GM12878 (cell line): ENCODE data around the gene TCF4. TPM values are rescaled to one million over a fixed set of nuclear protein-coding genes. Genes with fewer than 3 reads are reported as not detected.

Experiments
- ATAC-seq: fragments of 200-7000 bp; cut with Tn5 transposase; 3 replicates; pipeline ENCODE4 v1.9.1; 2020; ENCODE audit warnings: mild to moderate bottlenecking, moderate library complexity
- BruUV-seq: library from RNA; stranded (reverse); fragments of 400-500 nt; replicated peaks from 2 replicates; lab custom pipeline; 2021; lab: Mats Ljungman, UMichigan
- CTCF ChIA-PET: fragments of 300-600 bp; sonication (Branson Sonifier 250); formaldehyde crosslinking; extraction: SDS; loops from one replicate; lab custom pipeline; 2021; ENCODE audit warnings: inconsistent platforms; lab: Yijun Ruan, JAX
- POLR2A ChIA-PET: fragments of 350-600 bp; formaldehyde crosslinking; extraction: SDS; loops from one replicate; lab custom pipeline; 2021; ENCODE audit warnings: inconsistent platforms; lab: Charles Lee
- RAD21 ChIA-PET: fragments of 300-600 bp; sonication (Branson Sonifier 250); formaldehyde crosslinking; loops from one replicate; lab custom pipeline; 2023; ENCODE audit warnings: antibody characterized with exemption; ENCODE audit not compliant: unreplicated experiment; lab: Charles Lee
- SMC1A ChIA-PET: fragments of 300-600 bp; sonication (Branson Sonifier 250); formaldehyde crosslinking; loops from one replicate; lab custom pipeline; 2023; ENCODE audit not compliant: unreplicated experiment, uncharacterized antibody; lab: Charles Lee
- DNase-seq: peaks from one replicate; pipeline ENCODE4 v3.0.0-alpha.2; 2011; ENCODE audit warnings: low read depth, low spot score
- FAIRE-seq: peaks from 3 replicates; lab custom pipeline; 2011; peaks lifted over from hg19 to GRCh38; lab: Jason Lieb, UNC
- H2AFZ ChIP-seq: 2 replicates; pipeline ENCODE4 v1.6.0; 2011; ENCODE audit warnings: low read depth, low read length, control low read depth; ENCODE audit not compliant: control insufficient read depth
- H3K27ac ChIP-seq: 2 replicates; pipeline ENCODE4 v1.5.1; 2011; ENCODE audit warnings: control low read depth; ENCODE audit not compliant: control insufficient read depth, insufficient read depth
- H3K27me3 ChIP-seq, 2 experiments: replicated peaks in 1 of 2; 2 replicates each; pipeline versions ENCODE4 v1.6.0 to v1.6.1; 2011; ENCODE audit warnings: low read length in 1 of 2; ENCODE audit not compliant: control insufficient read depth in 2 of 2, insufficient read depth in 2 of 2
- H3K36me3 ChIP-seq, 2 experiments: 2 replicates each; pipeline ENCODE4 v1.5.1; 2011; ENCODE audit warnings: low read length in 1 of 2; ENCODE audit not compliant: control insufficient read depth in 2 of 2, insufficient read depth in 2 of 2
- H3K4me1 ChIP-seq: 2 replicates; pipeline ENCODE4 v1.6.1; 2011; ENCODE audit warnings: mild to moderate bottlenecking, low read length, moderate library complexity, mixed read lengths; ENCODE audit not compliant: control insufficient read depth, insufficient read depth
- H3K4me2 ChIP-seq: 2 replicates; pipeline ENCODE4 v1.6.0; 2011; ENCODE audit warnings: control low read depth; ENCODE audit not compliant: control insufficient read depth, insufficient read depth
- H3K4me3 ChIP-seq: fragments of 200-600 bp; sonication (generic); 2 replicates; pipeline ENCODE4 v1.5.1; 2016
- H3K79me2 ChIP-seq: 2 replicates; pipeline ENCODE4 v1.6.0; 2011; ENCODE audit warnings: low read length; ENCODE audit not compliant: control insufficient read depth, insufficient read depth
- H3K9ac ChIP-seq: 2 replicates; pipeline ENCODE4 v1.8.0; 2011; ENCODE audit warnings: low read length, control low read depth, mixed read lengths; ENCODE audit not compliant: control insufficient read depth, insufficient read depth
- H3K9me3 ChIP-seq: replicated peaks from 3 replicates; pipeline ENCODE4 v1.5.1; 2011; ENCODE audit warnings: mild to moderate bottlenecking, low read length; ENCODE audit not compliant: control insufficient read depth, insufficient read depth
- H4K20me1 ChIP-seq: 2 replicates; pipeline ENCODE4 v1.6.0; 2011; ENCODE audit not compliant: control insufficient read depth, insufficient read depth
- BCL3 ChIP-seq: IDR thresholded peaks from 2 replicates; pipeline ENCODE4 v1.6.1; 2011; ENCODE audit warnings: borderline replicate concordance, low read depth, mild to moderate bottlenecking, moderate library complexity, low read length; ENCODE audit not compliant: insufficient read depth, poor library complexity, severe bottlenecking
- EED ChIP-seq: sonication (generic); IDR thresholded peaks from 2 replicates; pipeline ENCODE4 v1.6.1; 2016; ENCODE audit warnings: antibody characterized with exemption, low read depth
- PML ChIP-seq: IDR thresholded peaks from 2 replicates; pipeline ENCODE4 v1.6.1; 2012; ENCODE audit warnings: low read length, inconsistent platforms
- RAD51 ChIP-seq: fragments of 450-650 bp; IDR thresholded peaks from 2 replicates; pipeline ENCODE4 v1.6.1; 2016; ENCODE audit warnings: moderate library complexity, mild to moderate bottlenecking, inconsistent platforms
- REST ChIP-seq: IDR thresholded peaks from 2 replicates; pipeline ENCODE4 v1.6.1; 2012; ENCODE audit warnings: mild to moderate bottlenecking, low read depth, low read length
- SREBF2 ChIP-seq: IDR thresholded peaks from 2 replicates; pipeline ENCODE4 v1.6.1; 2012; ENCODE audit warnings: mild to moderate bottlenecking, low read length
- USF2 ChIP-seq: IDR thresholded peaks from 2 replicates; pipeline ENCODE4 v1.6.1; 2011; ENCODE audit warnings: low read depth, low read length, improper control_type of control experiment, borderline replicate concordance
- ZNF622 ChIP-seq: fragments of 450-650 bp; IDR thresholded peaks from 2 replicates; pipeline ENCODE4 v1.6.1; 2017; ENCODE audit warnings: mild to moderate bottlenecking, inconsistent platforms
- ZZZ3 ChIP-seq: IDR thresholded peaks from 2 replicates; pipeline ENCODE4 v1.6.1; 2011; ENCODE audit warnings: low read depth; ENCODE audit not compliant: control insufficient read depth, insufficient read length
- in situ Hi-C: fragments of 300-500 bp; cut with MboI; formaldehyde crosslinking; loops from 9 replicates; pipeline ENCODE4 v1.14.3; 2018; ENCODE audit warnings: mixed read lengths
- intact Hi-C: fragments of 100-400 bp; cut with micrococcal nuclease; formaldehyde crosslinking; loops from one replicate; pipeline ENCODE4 v1.14.2; 2022; ENCODE audit not compliant: unreplicated experiment
- polyA plus RNA-seq, 11 experiments: library from polyadenylated mRNA; depleted of rRNA in 4 of 11; unstranded in 6 of 11; stranded (reverse) in 5 of 11; fragments of >200 nt; fragmentation: Nextera tagmentation in 4 of 11; fragmentation: Illumina TruSeq in 1 of 11; extraction: Ambion mirVana in 4 of 11; extraction: Trizol in 1 of 11; gene quantifications; 1 replicate in 1 of 11; 2 replicates in 10 of 11; pipeline versions ENCODE4 v1.2.1 to v1.2.3, GENCODE V29; 2011 to 2016; ENCODE audit warnings: inconsistent platforms in 2 of 11, missing spikeins in 2 of 11, low read depth in 1 of 11
- total RNA-seq, 4 experiments: library from RNA; depleted of rRNA in 3 of 4; stranded (reverse); fragments of >200 nt in 3 of 4; fragmentation: Illumina TruSeq in 1 of 4; extraction: Trizol in 1 of 4; gene quantifications; 2 replicates each; pipeline versions ENCODE4 v1.2.1 to v1.2.3, GENCODE V29; 2013 to 2021

TCF4 gene
- total and polyA plus RNA-seq, 10 of the 15 experiments (the other 5 are each of a cell fraction or from before 2014, with no cell fraction given) = 15.2 to 94.0 (median 31.5) TPM

GRCh38 chr18:55539240-55539639 lies 48.8 kb downstream of the TCF4 start:
- DNase-seq (no peak), ATAC-seq (no peak), FAIRE-seq (no peak)
- H3K4me3 ChIP-seq = no peak overlapping the region
- no peaks in the 10 kb centered on the region for H3K9me3 ChIP-seq
- H3K4me2 ChIP-seq = no peak overlapping the region
- in situ Hi-C loops = no loop called here
- H2AFZ ChIP-seq = no peak overlapping the region
- no peaks in the 10 kb centered on the region for H3K79me2 ChIP-seq
- H3K9ac ChIP-seq = no peak overlapping the region
- H3K27ac ChIP-seq = no peak overlapping the region
- SMC1A ChIA-PET = no interaction called here
- CTCF ChIA-PET = no interaction called here
- BruUV-seq = no TSS peak
- TF ChIP-seq RAD51 (no peak), BCL3 (no peak), SREBF2 (no peak), ZNF622 (no peak), USF2 (no peak), ZZZ3 (no peak), REST (no peak), PML (no peak), EED (no peak)
- H3K27me3 ChIP-seq = no peaks in the 10 kb centered on the region
- intact Hi-C loops = no loop called here
- POLR2A ChIA-PET = no interaction called here
- H3K36me3 ChIP-seq = no peaks in the 10 kb centered on the region
- H4K20me1 ChIP-seq = no peaks in the 10 kb centered on the region
- no peaks in the 10 kb centered on the region for H3K4me1 ChIP-seq
- RAD21 ChIA-PET = no interaction called here
